Nucleus accumbens (tissue), 56 donors: ENCODE data around the gene DNAH10.

ENCODE experiments used
- DNase-seq, 56 donors: peaks; one replicate each; lab custom pipeline; 2025; lab: John Stamatoyannopoulos, UW

DNAH10 gene

DNA sequence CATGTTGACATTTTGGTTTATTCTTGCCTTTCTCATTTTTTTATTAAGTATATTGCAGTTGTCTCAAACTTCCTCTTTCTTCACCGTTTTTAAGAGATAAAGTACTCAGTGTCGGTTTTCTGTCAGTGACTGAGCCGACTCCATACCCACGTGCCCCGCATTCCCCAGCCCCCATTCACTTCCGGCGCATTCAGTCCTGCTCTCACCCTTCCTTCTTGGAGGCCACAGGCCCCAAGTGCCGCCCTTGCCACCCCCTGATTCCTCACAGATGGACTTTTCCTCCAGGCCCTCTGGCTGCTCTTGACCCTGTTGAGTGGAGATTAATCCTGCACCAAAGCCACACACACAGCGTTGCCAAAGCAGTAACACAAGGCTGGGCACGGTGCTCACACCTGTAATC is 19.1 kb upstream of the DNAH10 start:
- no peak for DNase-seq

DNA sequence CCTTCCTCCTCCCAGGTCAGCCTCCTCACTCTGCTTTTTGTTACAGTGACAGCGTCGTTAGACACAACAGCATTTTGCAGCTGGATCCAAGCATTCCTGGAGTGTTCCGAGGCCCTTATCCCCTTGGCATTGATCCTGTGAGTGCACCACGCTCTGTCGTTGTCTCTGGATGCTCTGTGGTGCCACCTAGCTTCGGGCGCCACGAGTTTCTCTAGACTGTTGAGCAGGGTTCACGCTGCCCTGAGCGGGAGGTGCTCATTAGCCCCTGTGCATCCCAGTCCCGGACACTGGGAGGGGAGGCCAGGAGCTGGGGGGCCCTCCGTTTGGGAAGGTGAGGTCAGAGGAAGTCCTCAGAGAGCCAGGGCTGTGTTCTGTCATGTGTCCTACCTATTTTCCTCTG is 17.3 kb upstream of the DNAH10 start:
- DNase-seq = no peak

DNA sequence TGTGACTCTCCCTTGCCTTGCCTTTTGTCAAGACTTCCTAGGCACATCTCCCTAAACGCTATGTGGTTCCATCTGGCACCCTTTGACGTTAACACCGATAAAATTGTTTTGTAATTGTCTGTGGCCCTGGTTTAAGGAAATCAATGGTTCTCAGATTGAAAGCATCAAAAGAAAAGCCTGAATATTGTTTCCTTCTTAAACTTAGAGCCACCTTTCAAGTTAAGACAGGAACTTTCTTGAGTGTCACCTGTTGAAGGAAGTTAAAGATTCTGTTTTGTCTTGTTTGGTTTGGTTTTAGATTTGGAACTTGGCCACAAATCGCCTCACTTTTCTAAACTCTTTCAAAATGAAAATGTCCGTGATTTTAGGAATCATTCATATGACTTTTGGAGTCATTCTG is 14.8 kb upstream of the DNAH10 start:
- DNase-seq = no peak

DNA sequence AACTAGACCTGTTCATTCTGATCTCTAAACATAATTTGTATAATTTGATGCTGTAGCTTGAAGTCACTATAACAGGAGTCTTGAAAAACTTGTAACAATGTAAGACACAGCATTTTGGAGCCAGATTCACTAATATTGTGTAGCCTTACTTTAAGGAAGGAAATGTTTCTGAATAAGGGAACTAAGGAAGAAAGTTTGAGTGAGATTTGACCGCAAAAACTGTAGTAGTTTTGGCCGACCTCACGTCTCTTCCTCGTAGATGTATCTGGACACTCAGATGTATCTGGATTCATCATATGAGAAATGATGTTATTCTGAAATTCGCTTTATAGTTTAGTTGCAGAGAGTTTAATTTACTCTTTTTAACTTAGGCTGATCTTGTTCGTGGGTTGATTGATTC is 13.9 kb upstream of the DNAH10 start:
- DNase-seq = no peak

DNA sequence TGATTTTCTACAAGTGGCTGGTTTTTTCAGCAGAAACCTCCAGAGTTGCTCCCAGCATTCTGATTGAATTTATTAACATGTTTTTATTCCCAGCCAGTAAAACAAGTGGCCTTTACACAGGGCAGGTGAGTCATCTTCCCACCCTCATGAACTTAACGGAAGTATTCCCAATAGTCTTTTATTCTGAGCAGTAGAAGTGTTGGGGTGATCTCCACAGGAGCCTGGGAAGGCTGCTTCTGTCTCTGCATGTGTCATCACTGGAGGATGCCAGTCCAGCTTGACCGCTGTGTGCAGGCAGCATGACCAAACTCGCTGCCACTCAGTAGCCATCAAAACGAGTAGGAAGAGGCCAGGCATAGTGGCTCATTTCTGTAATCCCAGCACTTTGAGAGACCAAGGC is 13.4 kb upstream of the DNAH10 start:
- DNase-seq = no peak

DNA sequence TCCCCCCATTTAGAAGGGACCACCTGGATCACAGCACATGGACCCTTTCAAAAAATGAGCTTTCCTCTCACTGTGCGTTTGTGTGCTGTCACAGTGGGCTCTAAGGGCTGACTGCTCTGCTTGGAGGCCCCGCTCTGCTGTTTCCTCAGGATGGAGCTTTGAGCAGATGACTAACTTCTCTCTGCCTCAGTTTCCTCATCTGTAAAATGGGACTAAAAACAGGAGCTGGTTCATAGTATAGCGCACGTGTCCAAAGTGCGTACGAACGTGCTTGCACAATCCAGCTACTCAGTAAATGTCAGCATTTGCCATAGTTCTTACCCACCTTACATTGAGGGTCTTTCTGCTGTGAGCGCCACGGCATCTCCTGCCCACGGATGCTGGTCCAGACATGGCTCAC is 12.7 kb upstream of the DNAH10 start:
- no peak for DNase-seq

DNA sequence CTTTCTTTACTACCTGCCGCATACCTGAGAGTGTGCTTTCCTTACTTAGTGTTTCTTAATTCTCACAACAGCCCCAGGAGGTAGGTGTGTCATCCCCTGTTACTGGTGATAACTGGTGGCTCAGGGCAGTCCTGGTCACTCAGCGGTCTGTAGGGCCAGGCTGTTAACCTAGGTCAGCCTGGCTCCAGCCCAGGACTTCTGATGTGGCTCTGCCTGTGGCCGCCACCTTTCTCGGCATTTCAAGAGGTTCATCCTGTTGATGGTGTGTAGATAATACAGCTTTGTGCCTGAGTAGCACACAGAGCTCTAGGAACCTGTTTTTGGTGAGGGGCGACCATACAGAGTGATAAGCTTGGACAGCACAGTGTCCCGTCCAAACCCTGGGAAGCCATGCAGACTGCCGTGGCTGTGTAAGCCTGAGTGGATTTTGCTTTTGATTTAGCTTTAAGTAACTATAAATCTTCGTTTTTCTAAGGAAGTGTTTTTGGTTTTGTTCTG is 11.9 kb upstream of the DNAH10 start:
- DNase-seq = no peak

DNA sequence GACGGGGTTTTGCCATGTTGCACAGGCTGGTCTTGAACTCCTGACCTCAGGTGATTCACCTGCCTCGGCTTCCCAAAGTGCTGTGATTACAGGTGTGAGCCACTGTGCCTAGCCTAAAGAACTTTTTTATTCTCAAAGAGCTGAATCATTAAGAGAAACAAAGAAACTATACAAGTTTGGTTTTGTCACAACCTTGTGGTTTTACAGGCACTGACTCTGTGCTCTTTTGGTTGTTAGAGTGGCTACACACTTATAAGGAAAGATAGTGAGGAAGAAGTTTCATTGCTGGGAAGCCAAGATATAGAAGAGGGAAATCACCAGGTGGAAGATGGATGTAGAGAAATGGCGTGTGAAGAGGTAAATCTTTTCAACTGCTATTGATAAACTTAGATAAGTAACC is 10.1 kb upstream of the DNAH10 start:
- DNase-seq = no peak

DNA sequence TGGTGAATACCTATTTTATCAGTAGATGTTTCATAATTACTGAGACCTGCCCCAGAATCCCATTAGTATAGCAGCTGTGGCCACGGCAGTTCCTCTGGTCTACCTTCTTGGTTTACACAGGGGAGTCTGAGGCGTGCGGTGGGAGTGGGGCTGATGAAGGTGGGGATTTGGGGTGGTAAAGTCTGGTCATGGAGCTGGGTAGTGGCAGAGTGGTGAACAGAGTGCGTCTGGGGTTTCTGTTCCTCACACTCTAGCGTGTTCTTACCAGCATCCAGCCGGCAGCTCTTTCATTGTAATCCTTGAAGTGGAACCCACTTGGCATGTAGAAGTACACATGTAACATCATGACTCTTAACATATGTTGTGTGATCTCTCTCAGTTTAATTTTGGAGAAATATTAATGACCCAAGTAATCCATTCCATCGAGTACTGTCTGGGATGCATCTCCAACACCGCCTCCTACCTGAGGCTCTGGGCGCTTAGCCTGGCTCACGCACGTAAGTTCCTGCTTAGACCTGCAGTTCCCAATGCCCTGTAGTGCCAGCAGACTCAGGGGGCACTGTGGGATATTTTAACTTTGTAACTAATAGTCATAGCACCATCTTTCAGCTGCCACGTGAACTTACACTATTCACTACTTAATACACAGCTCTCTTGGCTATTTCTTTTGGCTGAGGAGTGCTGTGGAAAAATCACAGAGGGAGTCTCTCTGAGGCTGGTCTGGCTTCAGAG is 7.9 kb upstream of the DNAH10 start:
- DNase-seq = no peak

DNA sequence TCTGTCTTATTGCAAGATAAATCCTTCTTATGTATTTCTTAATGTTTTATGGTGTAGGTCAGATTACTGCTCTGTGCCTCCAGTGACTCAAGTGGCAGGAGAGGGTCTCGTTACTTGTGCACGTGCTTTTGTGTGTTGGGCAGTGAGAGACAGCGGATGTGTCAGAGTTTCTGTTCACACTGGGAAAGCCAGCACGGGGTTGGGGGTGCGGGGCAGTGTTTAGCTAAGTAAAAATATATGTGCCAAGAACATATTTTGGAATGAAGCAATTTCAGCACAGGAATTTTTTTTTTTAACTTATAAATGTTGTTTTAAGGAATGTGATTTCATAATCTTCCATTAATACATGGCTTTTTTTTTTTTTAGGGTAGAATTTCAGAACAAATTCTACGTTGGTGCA is 4.5 kb upstream of the DNAH10 start:
- DNase-seq = no peak

DNA sequence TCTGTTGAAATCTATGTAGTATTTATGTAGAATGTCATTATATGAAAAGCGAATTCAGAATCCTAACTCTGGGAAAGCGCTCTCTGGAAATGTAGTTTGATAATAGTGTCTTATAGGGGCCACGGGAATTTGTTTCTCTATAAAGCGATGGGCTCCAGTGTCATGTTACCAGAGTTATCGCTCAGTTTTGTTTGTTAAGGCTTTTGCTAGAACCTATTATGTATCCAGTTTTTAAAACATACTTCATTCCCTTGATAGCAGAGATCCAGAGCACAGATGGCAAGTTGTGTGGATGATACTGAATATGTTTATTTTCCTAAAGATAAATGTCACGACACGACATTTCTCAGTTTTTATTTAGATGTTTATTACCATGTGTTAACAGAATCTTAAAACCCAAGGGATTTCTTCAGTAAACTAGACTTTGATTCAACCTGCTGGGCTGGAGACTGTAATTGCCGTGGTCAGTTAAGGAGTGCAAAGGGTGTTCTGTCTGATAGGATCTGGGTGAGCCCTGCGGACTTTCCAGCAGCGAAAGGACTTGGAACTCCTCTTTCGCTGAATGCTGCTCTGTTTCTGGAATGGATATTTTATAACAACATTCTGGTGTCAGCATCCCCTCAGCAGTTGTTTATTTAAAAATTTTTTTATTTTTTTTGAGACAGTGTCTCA is 1.7 kb upstream of the DNAH10 start:
- DNase-seq = no peak

DNA sequence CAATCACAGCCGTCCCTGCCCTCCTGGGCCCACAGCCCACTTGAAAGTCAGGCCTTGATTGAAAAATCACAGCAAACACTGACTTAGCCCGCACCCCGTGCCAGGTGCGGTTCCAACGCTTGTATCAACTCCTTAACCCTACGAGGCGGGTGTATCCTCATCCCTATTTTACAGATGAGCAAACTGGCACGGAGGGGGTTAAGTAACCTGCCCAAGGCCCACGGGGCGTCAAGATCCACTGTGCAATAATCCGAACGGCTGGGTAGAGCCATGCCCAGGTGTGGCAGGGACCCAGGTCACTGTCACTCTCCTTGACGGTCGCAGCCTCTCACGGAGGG is 583 bp downstream of the DNAH10 start:
- DNase-seq = no peak

DNA sequence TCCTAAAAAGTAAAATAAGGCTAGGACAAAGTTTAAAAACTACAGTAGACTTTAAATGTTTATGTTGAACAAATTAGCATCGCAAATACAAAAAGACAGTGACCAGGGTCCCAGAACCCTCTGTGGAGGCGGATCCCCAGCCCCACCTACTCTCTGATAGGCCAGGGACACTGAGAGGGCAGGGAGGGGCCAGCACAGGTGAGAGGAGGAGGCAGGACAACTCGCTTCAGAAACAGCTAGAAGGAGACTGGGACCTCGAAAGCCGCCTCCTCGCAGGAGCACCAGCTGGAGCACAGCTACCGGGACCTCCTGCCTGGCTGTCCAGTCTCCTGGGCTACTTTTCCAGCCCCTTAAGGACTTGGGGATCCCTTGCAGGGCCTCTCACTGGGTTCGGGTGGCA is 992 bp downstream of the DNAH10 start:
- DNase-seq = no peak

DNA sequence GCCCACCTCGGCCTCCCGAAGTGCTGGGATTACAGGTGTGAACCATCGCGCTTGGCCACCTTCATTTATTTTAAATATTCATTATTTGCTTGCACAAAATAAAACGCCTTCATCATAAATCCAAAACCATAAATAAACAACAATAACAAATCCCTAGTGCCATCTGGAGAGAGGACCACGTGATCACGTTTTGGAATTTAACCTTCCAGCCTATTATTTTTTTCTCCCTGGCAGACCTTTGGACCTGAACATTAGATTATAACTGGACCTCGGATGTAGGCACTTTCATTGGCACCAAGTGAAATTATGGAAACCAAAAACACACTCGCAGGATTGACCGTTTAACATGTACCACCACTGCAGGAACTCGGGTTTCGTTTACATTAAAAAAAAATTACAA is 2.0 kb downstream of the DNAH10 start:
- DNase-seq = no peak

DNA sequence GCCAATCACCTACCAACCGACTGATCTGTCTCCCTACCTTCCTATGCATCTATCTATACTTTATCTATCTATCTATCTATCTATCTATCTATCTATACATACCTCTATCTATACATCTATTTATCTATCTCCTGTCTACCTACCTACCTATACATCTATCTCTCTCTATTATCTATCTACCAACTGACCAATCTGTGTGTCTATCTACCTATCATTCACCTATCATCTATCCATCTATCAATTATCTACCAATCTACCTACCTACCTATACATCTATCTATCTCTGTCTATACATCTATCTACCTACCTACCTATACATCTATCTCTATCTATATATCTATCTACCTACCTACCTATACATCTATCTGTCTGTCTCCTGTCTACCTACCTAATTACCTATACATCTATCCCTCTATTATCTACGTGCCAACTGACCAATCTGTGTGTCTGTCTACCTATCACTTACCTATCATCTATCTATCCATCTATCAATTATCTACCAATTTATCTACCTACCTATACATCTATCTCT is 3.5 kb downstream of the DNAH10 start:
- no peak for DNase-seq

DNA sequence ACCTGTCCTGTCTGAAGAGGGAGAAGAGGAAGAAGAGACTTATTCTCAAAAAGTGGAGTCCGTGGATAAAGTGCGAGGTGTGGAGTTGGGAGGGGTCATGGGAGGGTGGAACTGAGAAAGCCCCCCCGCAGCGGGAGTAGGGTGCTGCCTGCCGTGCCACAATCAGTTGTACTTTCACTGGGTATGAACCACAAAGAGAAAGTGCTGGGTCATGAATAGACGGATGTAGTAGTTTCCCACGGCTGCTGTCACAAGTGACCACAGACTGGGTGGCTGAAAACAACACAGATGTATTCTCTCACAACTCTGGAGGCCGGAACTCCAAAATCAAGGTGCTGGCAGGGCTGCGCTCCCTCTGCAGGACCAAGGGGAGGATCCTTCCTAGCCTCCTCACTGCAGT is 5.5 kb downstream of the DNAH10 start:
- no peak for DNase-seq

DNA sequence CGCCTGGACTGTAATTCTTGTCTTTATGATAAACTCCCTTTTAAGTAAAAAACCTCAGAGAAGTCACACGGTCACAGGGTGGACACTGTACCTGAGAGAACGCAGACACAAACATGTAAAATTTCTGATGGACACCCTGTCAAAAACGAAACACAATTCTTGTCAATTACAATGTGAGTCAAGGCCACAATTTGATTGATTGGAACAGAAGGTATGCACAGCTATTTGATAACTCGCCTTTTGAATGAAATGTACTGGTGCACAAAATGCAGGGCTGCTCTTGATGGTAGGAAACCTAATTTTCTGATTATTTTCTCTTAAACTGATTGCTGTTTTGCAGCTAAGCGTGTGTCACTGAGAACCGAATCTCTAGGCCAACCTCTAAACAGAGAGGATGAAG is 9.2 kb downstream of the DNAH10 start:
- no peak for DNase-seq

DNA sequence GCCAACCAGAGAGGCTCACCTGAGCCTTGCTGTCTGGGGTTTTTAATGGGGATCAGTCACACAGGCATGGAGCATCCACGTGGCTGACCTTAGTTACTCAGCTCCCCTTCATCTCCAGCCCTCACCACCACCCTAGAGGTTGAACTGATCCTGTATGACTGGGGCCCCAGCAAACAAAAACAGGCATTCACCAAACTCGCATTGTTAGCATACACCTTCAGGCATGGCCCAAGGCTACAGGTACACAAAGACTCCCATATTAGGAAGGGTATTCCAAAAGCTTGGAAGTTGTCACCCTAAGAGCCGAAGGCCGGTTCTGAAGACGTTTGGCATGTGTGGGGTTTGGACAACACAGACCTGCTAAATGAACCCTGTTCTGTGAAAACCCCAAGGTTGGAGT is 10.0 kb downstream of the DNAH10 start:
- no peak for DNase-seq

DNA sequence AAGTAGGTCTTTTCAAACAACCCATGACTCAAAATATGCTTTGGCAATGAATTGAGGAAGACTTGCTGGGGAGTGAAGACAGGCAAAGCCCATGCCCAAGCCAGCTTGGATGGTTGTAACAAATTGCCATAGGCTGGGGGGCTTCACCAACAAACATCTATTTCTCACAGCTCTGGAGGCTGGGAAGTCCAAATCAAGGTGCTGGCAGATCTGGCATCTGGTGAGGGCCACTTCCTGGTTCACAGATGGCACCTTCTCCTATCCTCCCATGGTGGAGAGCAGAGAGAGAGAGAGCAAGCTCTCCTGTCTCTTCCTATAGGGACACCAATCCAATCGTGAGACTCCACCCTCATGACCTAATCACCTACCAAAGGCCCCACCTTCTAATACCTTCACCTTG is 11.3 kb downstream of the DNAH10 start:
- DNase-seq = no peak

DNA sequence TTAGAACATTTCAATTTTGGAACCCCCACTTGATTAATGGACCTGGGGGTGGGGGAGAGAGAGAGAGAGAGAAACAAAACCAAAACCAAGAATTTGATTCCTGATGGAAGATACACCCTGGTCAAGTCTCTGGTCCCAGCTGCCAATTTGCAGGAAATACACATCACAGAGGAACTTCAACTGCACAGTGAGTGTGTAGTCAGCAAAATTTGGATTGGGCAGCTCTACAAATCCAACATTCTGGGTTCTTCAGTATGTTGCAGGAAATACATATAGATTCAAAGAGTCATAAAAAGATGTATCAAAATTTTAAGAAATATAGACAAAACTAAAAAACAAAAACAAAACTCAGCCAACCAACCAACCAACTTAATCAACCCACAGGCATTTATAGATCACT is 17.4 kb downstream of the DNAH10 start:
- DNase-seq = no peak

DNA sequence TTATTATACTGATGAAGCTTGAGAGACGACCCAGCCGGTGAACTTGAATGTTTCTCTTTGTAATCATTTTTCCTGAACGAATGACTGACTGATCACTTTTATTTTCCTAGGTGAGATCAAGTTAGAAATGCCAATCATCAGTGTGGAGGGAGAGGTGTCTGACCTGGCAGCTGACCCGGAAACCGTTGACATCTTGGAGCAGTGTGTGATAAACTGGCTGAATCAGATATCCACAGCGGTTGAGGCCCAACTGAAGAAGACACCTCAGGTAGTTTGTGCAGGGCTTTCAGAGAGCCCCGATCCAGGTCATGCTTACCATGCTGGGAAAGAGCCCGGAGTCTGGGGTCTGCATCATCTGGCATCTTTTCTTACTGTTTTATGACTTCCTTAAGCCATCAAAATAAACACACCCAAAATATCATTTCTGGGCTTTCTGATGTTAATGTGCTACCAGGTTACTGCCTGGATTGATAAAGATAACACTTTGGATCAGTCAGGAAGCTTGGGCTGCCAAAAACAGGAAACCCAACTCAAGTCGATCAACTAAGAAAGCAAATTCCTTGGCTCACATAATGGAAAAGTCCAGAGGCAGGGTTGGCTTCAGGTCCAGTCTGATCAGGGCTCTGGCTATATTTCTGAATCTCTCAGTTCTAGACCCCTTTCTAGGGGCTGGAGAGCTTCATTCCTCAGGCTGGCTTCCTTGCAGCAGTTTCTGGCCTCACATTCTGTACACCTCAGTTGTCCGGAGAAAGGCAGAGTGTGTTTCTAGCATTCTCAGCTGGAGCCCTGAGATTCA is 21.1 kb downstream of the DNAH10 start:
- no peak for DNase-seq

DNA sequence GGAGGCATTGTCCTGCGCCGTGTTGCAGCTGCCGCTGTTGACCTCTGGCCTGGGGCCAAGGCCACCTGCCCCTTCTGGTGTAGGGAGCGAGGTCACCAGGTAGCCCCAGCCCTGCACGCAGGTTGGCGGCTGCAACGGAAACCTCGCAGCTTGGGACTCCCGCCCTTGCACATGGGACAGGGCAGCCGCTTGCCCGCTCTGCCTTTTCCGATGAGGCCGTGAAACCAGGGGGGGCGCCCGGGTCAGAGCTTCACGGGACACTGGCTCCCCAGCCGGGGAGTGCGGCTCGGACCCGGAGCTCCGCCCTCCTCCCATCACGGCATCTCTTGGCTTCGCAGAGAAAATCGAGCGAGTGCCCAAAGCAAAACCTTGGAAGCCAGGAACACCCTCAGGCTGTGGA is 25.4 kb downstream of the DNAH10 start:
- no peak for DNase-seq
